Bladder microvascular endothelial cell (primary cell): Measurements from ENCODE around the gene KHDC3L. TPM values are rescaled to one million over a fixed set of nuclear protein-coding genes. Genes with fewer than 3 reads are reported as not detected.

Experiments
- total RNA-seq: library from RNA; depleted of rRNA; stranded (reverse); fragments of >200 nt; gene quantifications from 2 replicates; pipeline ENCODE4 v1.2.3, GENCODE V29; 2014

Gene KHDC3L
- total RNA-seq: not detected in 2 replicates

GRCh38 chr6:73362358-73362757 lies at the start of gene KHDC3L:
TSS of gene KHDC3L (plus strand) at chr6:73362658. CDS start at chr6:73362730, 72 bp downstream.

GRCh38 chr6:73353636-73354593 lies 8.5 kb upstream of the KHDC3L start, which contains the start of gene DPPA5:
TSS of gene DPPA5 (minus strand) at chr6:73354276. CDS start at chr6:73354225, 51 bp downstream.

GRCh38 chr6:73369563-73369962 lies 7.1 kb downstream of the KHDC3L start, which contains the start of gene OOEP:
TSS of gene OOEP (minus strand) at chr6:73369897. CDS start at chr6:73369792, 105 bp downstream.

GRCh38 chr6:73394577-73395354 lies 32.3 kb downstream of the KHDC3L start, which contains the start of gene DDX43:
TSS of gene DDX43 (plus strand) at chr6:73394828. CDS start at chr6:73394906, 78 bp downstream.

Other genes starting within 250 kb of the KHDC3L start
- gene KHDC1L, start 137.2 kb upstream of the KHDC3L start, total RNA-seq: not detected in 2 replicates
- 0.19 and 0.49 TPM in 2 replicates for gene KHDC1, start 99.5 kb upstream of the KHDC3L start, total RNA-seq
- not detected in 2 replicates for gene DPPA5, start 8.4 kb upstream of the KHDC3L start, total RNA-seq
- not detected in 2 replicates for gene OOEP, start 7.2 kb downstream of the KHDC3L start, total RNA-seq
- 0.32 and 0.94 TPM in 2 replicates for gene DDX43, start 32.2 kb downstream of the KHDC3L start, total RNA-seq
- 4.3 and 6.2 TPM in 2 replicates for gene CGAS, start 89.6 kb downstream of the KHDC3L start, total RNA-seq
- 21.9 and 34.8 TPM in 2 replicates for gene MTO1, start 99.1 kb downstream of the KHDC3L start, total RNA-seq
- 17,729 and 26,790 TPM in 2 replicates for gene EEF1A1, start 158.4 kb downstream of the KHDC3L start, total RNA-seq